Spleen (tissue), 11 donors: ENCODE measurements around the gene PPARA. TPM values are rescaled to one million over a fixed set of nuclear protein-coding genes. Genes with fewer than 3 reads are reported as not detected.

Experiments used
- DNase-seq: peaks from one replicate; pipeline ENCODE4 v3.0.0-alpha.2; 2020
- H3K27ac ChIP-seq, 8 donors: fragments of 200-600 bp; sonication (generic) in 7 of 8; 1 replicate in 4 of 8; 2 replicates in 4 of 8; pipeline versions ENCODE4 v1.5.0 to v1.8.0; 2016 to 2021; ENCODE audit warnings: inconsistent platforms in 4 of 8, mild to moderate bottlenecking in 4 of 8, moderate library complexity in 1 of 8
- H3K27me3 ChIP-seq, 7 donors: fragments of 200-600 bp; sonication (generic) in 6 of 7; replicated peaks in 1 of 7; 1 replicate in 4 of 7; 2 replicates in 3 of 7; pipeline versions ENCODE4 v1.5.0 to v1.8.0; 2016 to 2021; ENCODE audit warnings: inconsistent platforms in 3 of 7, mild to moderate bottlenecking in 1 of 7
- H3K36me3 ChIP-seq, 6 donors: fragments of 200-600 bp; sonication (generic) in 5 of 6; 1 replicate in 4 of 6; 2 replicates in 2 of 6; pipeline versions ENCODE4 v1.5.0 to v1.8.0; 2016 to 2021; ENCODE audit warnings: inconsistent platforms in 2 of 6
- H3K4me1 ChIP-seq, 6 donors: fragments of 200-600 bp; sonication (generic) in 5 of 6; 1 replicate in 3 of 6; 2 replicates in 3 of 6; pipeline versions ENCODE4 v1.5.0 to v1.8.0; 2016 to 2021; ENCODE audit warnings: inconsistent platforms in 3 of 6
- H3K4me3 ChIP-seq, 8 donors: fragments of 200-600 bp; sonication (generic) in 7 of 8; 1 replicate in 4 of 8; 2 replicates in 4 of 8; pipeline versions ENCODE4 v1.5.0 to v1.8.0; 2016 to 2021; ENCODE audit warnings: inconsistent platforms in 4 of 8, mild to moderate bottlenecking in 4 of 8, moderate library complexity in 2 of 8
- H3K9me3 ChIP-seq, 8 donors: fragments of 200-600 bp; sonication (generic) in 7 of 8; 1 replicate in 4 of 8; 2 replicates in 4 of 8; pipeline versions ENCODE4 v1.5.0 to v1.8.0; 2016 to 2021; ENCODE audit warnings: inconsistent platforms in 4 of 8
- CTCF ChIP-seq, 11 experiments: fragments of 200-600 bp in 7 of 11; fragments of 450-650 bp in 4 of 11; sonication (generic) in 4 of 11; IDR thresholded peaks in 8 of 11; conservative IDR thresholded peaks in 3 of 11; 1 replicate in 7 of 11; 2 replicates in 4 of 11; pipeline versions ENCODE4 v1.4.0 to v1.8.0; 2016 to 2021; ENCODE audit warnings: antibody characterized with exemption in 11 of 11, inconsistent platforms in 4 of 11, mild to moderate bottlenecking in 1 of 11
- POLR2A ChIP-seq, 3 donors: fragments of 450-650 bp; IDR thresholded peaks; one replicate each; pipeline ENCODE4 v1.5.1; 2017; ENCODE audit warnings: antibody characterized with exemption in 3 of 3, mild to moderate bottlenecking in 1 of 3
- POLR2AphosphoS5 ChIP-seq, 3 donors: sonication (generic); formaldehyde crosslinking; IDR thresholded peaks; one replicate each; pipeline ENCODE4 v1.5.1; 2017; ENCODE audit warnings: antibody characterized with exemption in 3 of 3
- WGBS, 5 donors: extraction: QIAGEN DNeasy Blood & Tissue Kit in 3 of 5; methylation state at CpG; one replicate each; pipeline versions ENCODE4 v1.1.5 to v1.1.7; 2013 to 2018; 5-methylcytosine and 5-hydroxymethylcytosine counted together
- intact Hi-C: fragments of 100-400 bp; cut with DNase I; formaldehyde crosslinking; loops from one replicate; pipeline ENCODE4 v1.15.0; 2023; ENCODE audit warnings: low total_unique reads
- polyA plus RNA-seq, 3 donors: library from polyadenylated mRNA; stranded (reverse); fragments of 200-250 nt; gene quantifications; one replicate each; pipeline ENCODE4 v1.2.1, GENCODE V29; 2013
- total RNA-seq, 7 donors: library from RNA; depleted of rRNA in 3 of 7; stranded (reverse); fragments of >200 nt in 3 of 7; fragmentation: NEBNext Ultra II Directional in 4 of 7; extraction: Animal tissue kit (Norgen Biotek cat#: 25700) in 4 of 7; gene quantifications; one replicate each; pipeline versions ENCODE4 v1.1.0 to v1.2.1, GENCODE V29; 2016 to 2021
- donor health status: healthy with polysubstance abuse.
- donor health status: DM: no; HTN: no; CAD: no; lungs with moderate emphysema.
- donor health status: DM: no; HTN: no; CAD: no.
- donor health status: Bipolar disorder and iron deficiency.
- donor health status: healthy.
- donor health status: DM: no; HTN: no; CAD: no.
- donor health status: DM: yes; HTN: yes; CAD: no.

PPARA gene
- total and polyA plus RNA-seq, 10 donors: 2.0 to 40.9 (median 22.6) TPM

- H3K9me3 ChIP-seq: peaks cover 0 to 6% (median 0%) of the 10 kb centered on the region in 8 donors
- TF ChIP-seq POLR2A (IDR thresholded peaks at IDR 0.05) (no peak), CTCF (IDR thresholded peaks at IDR 0.05 in 8 of 11, conservative IDR thresholded peaks at IDR 0.05 in 3 of 11) (no peak), POLR2AphosphoS5 (IDR thresholded peaks at IDR 0.05) (peak; percentile 70 to 85 (median 83))
- peaks cover 0 to 12% (median 5%) of the 10 kb centered on the region in 7 donors for H3K27me3 ChIP-seq
- H3K27ac ChIP-seq: peak within 1 kb of the TSS; percentile 58 to 92 (median 76)
- DNase-seq: peak; percentile 94
- peak within 1 kb of the TSS; percentile 55 to 89 (median 83) for H3K4me3 ChIP-seq
- H3K36me3 ChIP-seq: peaks cover 0 to 32% (median 3%) of the 10 kb centered on the region in 6 donors
- peaks cover 0 to 49% (median 27%) of the 10 kb centered on the region in 6 donors for H3K4me1 ChIP-seq
- WGBS, 5 donors: 1 to 2% (median 1%) methylated on average over 32 to 74 of the region's 74 CpGs
- intact Hi-C loops: no loop called here
Observed at GRCh38 chr22:46267431-46268279, 117.3 kb downstream of the PPARA start, which contains the start of gene TTC38. Gene TTC38, plus strand, starts transcription at chr22:46268008. Its CDS starts 32 bp downstream, at chr22:46268040.

GRCh38 chr22:46269564-46269963, 119.2 kb downstream of the PPARA start:
- intact Hi-C loops: no loop called here
- Histone ChIP-seq H3K4me3 (no peak overlapping the region), H3K27ac (no peak overlapping the region), H3K9me3 (peaks cover 0 to 6% (median 0%) of the 10 kb centered on the region in 8 donors), H3K36me3 (peaks cover 0 to 51% (median 22%) of the 10 kb centered on the region in 6 donors), H3K4me1 (peaks cover 0 to 40% (median 26%) of the 10 kb centered on the region in 6 donors), H3K27me3 (no peaks in the 10 kb centered on the region)
- 86 to 91% (median 88%) methylated on average over 9 to 11 of the region's 11 CpGs for WGBS, 5 donors
- DNase-seq: no peak
- TF ChIP-seq CTCF (IDR thresholded peaks at IDR 0.05 in 8 of 11, conservative IDR thresholded peaks at IDR 0.05 in 3 of 11) (no peak), POLR2AphosphoS5 (IDR thresholded peaks at IDR 0.05) (no peak), POLR2A (IDR thresholded peaks at IDR 0.05) (no peak)

GRCh38 chr22:46272196-46272595, 121.9 kb downstream of the PPARA start:
- Histone ChIP-seq H3K4me3 (no peak overlapping the region), H3K27ac (no peak overlapping the region), H3K36me3 (peaks cover 6 to 75% (median 41%) of the 10 kb centered on the region in 6 donors), H3K27me3 (no peaks in the 10 kb centered on the region), H3K4me1 (peaks cover 0 to 44% (median 22%) of the 10 kb centered on the region in 6 donors), H3K9me3 (no peaks in the 10 kb centered on the region)
- intact Hi-C loops: no loop called here
- 91 to 97% (median 95%) methylated on average over 8 of the region's 8 CpGs for WGBS, 5 donors
- TF ChIP-seq POLR2AphosphoS5 (IDR thresholded peaks at IDR 0.05) (no peak), CTCF (IDR thresholded peaks at IDR 0.05 in 8 of 11, conservative IDR thresholded peaks at IDR 0.05 in 3 of 11) (no peak), POLR2A (IDR thresholded peaks at IDR 0.05) (no peak)
- DNase-seq: no peak
